HepG2 (cell line): ENCODE data around the gene PPP1R18. TPM values are rescaled to one million over a fixed set of nuclear protein-coding genes. Genes with fewer than 3 reads are reported as not detected.

ENCODE experiments used
- AGO1 ChIP-seq: fragments of 200-400 bp; formaldehyde crosslinking; IDR thresholded peaks from 2 replicates; pipeline ENCODE4 v1.6.1; 2017; ENCODE audit warnings: mild to moderate bottlenecking, low read depth, low read length, moderate library complexity; ENCODE audit not compliant: poor library complexity, severe bottlenecking
- BATF2 ChIP-seq: sonication (generic); formaldehyde crosslinking; IDR thresholded peaks from 2 replicates; pipeline ENCODE4 v1.8.0; 2022; ENCODE audit warnings: mild to moderate bottlenecking, missing genetic modification reagents, moderate library complexity
- CBX2 ChIP-seq, 2 experiments: fragments of 200-600 bp in 1 of 2; sonication (generic); formaldehyde crosslinking in 1 of 2; IDR thresholded peaks; 2 replicates each; pipeline versions ENCODE4 v1.7.0 to v1.8.1; 2018 to 2022; ENCODE audit warnings: low read depth in 2 of 2, low read length in 1 of 2, mild to moderate bottlenecking in 1 of 2, missing genetic modification reagents in 1 of 2
- EZH2 ChIP-seq: conservative IDR thresholded peaks from 2 replicates; pipeline ENCODE4 v1.6.1; 2012; ENCODE audit warnings: mild to moderate bottlenecking, low read depth, low read length, moderate library complexity
- FOSL1 ChIP-seq: sonication (generic); formaldehyde crosslinking; IDR thresholded peaks from 2 replicates; pipeline ENCODE4 v1.9.0; 2021; ENCODE audit warnings: missing genetic modification reagents, borderline replicate concordance
- HCFC1 ChIP-seq: fragments of 150-350 bp; IDR thresholded peaks from 2 replicates; pipeline ENCODE4 v1.6.1; 2014; ENCODE audit warnings: low read depth, low read length
- NFKBIZ ChIP-seq: IDR thresholded peaks from 2 replicates; pipeline ENCODE4 v1.6.1; 2018; ENCODE audit warnings: missing genetic modification reagents, missing compliant biosample characterization
- PHF21A ChIP-seq: sonication (generic); formaldehyde crosslinking; IDR thresholded peaks from 2 replicates; pipeline ENCODE4 v1.5.0; 2020; ENCODE audit warnings: mild to moderate bottlenecking, missing genetic modification reagents
- RNF2 ChIP-seq: fragments of 450-650 bp; conservative IDR thresholded peaks from 2 replicates; pipeline ENCODE4 v1.6.1; 2016; ENCODE audit warnings: low read depth
- SALL2 ChIP-seq: sonication (generic); formaldehyde crosslinking; IDR thresholded peaks from 2 replicates; pipeline ENCODE4 v1.8.1; 2023; ENCODE audit warnings: mild to moderate bottlenecking, missing genetic modification reagents, inconsistent platforms
- SPEN ChIP-seq: sonication (generic); formaldehyde crosslinking; IDR thresholded peaks from 2 replicates; pipeline ENCODE4 v1.5.1; 2020; ENCODE audit warnings: low read depth, mild to moderate bottlenecking, missing genetic modification reagents
- TMF1 ChIP-seq: sonication (generic); formaldehyde crosslinking; IDR thresholded peaks from 2 replicates; pipeline ENCODE4 v1.8.1; 2022; ENCODE audit warnings: low read depth, missing genetic modification reagents
- TRIM22 ChIP-seq: fragments of 450-650 bp; IDR thresholded peaks from 2 replicates; pipeline ENCODE4 v1.6.1; 2017
- ZFP1 ChIP-seq: IDR thresholded peaks from 2 replicates; pipeline ENCODE4 v1.6.1; 2016
- ZFYVE20 ChIP-seq: sonication (generic); formaldehyde crosslinking; IDR thresholded peaks from 2 replicates; pipeline ENCODE4 v1.8.0; 2023; ENCODE audit warnings: low read depth, mild to moderate bottlenecking, moderate library complexity, missing genetic modification reagents, borderline replicate concordance
- ZNF10 ChIP-seq: sonication (generic); formaldehyde crosslinking; IDR thresholded peaks from 2 replicates; pipeline ENCODE4 v1.4.0; 2020; ENCODE audit warnings: mild to moderate bottlenecking, low read depth, missing genetic modification reagents, borderline replicate concordance
- ZNF24 ChIP-seq: fragments of 450-650 bp; IDR thresholded peaks from 2 replicates; pipeline ENCODE4 v1.6.1; 2017; ENCODE audit warnings: antibody characterized with exemption, mild to moderate bottlenecking
- ZNF292 ChIP-seq: sonication (generic); formaldehyde crosslinking; IDR thresholded peaks from 2 replicates; pipeline ENCODE4 v1.8.1; 2022; ENCODE audit warnings: mild to moderate bottlenecking, low read depth, missing genetic modification reagents, borderline replicate concordance
- ZNF326 ChIP-seq: sonication (generic); formaldehyde crosslinking; IDR thresholded peaks from 2 replicates; pipeline ENCODE4 v1.4.0; 2020; ENCODE audit warnings: missing genetic modification reagents, borderline replicate concordance
- ZNF33B ChIP-seq: sonication (generic); formaldehyde crosslinking; IDR thresholded peaks from 2 replicates; pipeline ENCODE4 v1.5.1; 2020; ENCODE audit warnings: mild to moderate bottlenecking, missing genetic modification reagents
- ZNF83 ChIP-seq: sonication (generic); formaldehyde crosslinking; IDR thresholded peaks from 2 replicates; pipeline ENCODE4 v1.4.0; 2020; ENCODE audit warnings: missing genetic modification reagents, mild to moderate bottlenecking, borderline replicate concordance
- polyA plus RNA-seq, 8 experiments: library from polyadenylated mRNA; depleted of rRNA in 3 of 8; stranded (reverse) in 7 of 8; unstranded in 1 of 8; fragments of >200 nt; fragmentation: Illumina TruSeq in 4 of 8; extraction: Trizol in 4 of 8; gene quantifications; 2 replicates each; pipeline versions ENCODE4 v1.2.1 to v1.2.3, GENCODE V29; 2011 to 2016; ENCODE audit warnings: low read depth in 4 of 8, missing spikeins in 1 of 8, mixed read lengths in 1 of 8; ENCODE audit not compliant: insufficient read depth in 1 of 8
- total RNA-seq, 5 experiments: library from RNA; depleted of rRNA; stranded (reverse); fragments of >200 nt; fragmentation: Illumina TruSeq; extraction: Trizol; gene quantifications; 2 replicates each; pipeline ENCODE4 v1.2.3, GENCODE V29; 2016; ENCODE audit warnings: low read depth in 1 of 5
- TF ChIP-seq, protein P1 (sequence below): sonication (generic); formaldehyde crosslinking; IDR thresholded peaks from 2 replicates; pipeline ENCODE4 v1.4.0; 2020; ENCODE audit warnings: missing genetic modification reagents, mild to moderate bottlenecking, borderline replicate concordance
- TF ChIP-seq, protein P2 (sequence below): sonication (generic); formaldehyde crosslinking; IDR thresholded peaks from 2 replicates; pipeline ENCODE4 v1.5.1; 2020; ENCODE audit warnings: missing genetic modification reagents, mild to moderate bottlenecking, borderline replicate concordance
- TF ChIP-seq, protein P3 (sequence below): IDR thresholded peaks from 2 replicates; pipeline ENCODE4 v1.6.1; 2018; ENCODE audit warnings: missing genetic modification reagents

Gene PPP1R18
- total and polyA plus RNA-seq, 2 of the 13 experiments (the other 11 are each of a cell fraction or from before 2014, with no cell fraction given) = 4.9 to 9.2 TPM

- TF ChIP-seq ZNF292 (no peak), ZNF24 (no peak), BATF2 (0 out of 2 replicates have a peak, but pooled peaks have one; percentile 28), TMF1 (CRISPR knock-in tag) (no peak), HCFC1 (no peak), NFKBIZ (peak; percentile 49; the same call in 1 of the 2 replicates), AGO1 (no peak), ZNF83 (CRISPR knock-in tag) (no peak), TRIM22 (no peak), FOSL1 (no peak), CBX2 (IDR thresholded peaks at IDR 0.05; ENCODE audit: low read depth, low read length) (no peak), CBX2 (CRISPR knock-in tag; IDR thresholded peaks at IDR 0.05; ENCODE audit: low read depth) (no peak), SPEN (no peak), PHF21A (CRISPR knock-in tag) (no peak), EZH2 (no peak), ZNF326 (CRISPR knock-in tag) (peak; percentile 40; the same call in 1 of the 2 replicates), ZFP1 (CRISPR knock-in tag) (no peak), ZFYVE20 (CRISPR knock-in tag) (no peak), ZNF10 (no peak), SALL2 (no peak; the same call in 1 of the 2 replicates), ZNF33B (CRISPR knock-in tag) (no peak), RNF2 (no peak)
- TF ChIP-seq, protein P1, sequence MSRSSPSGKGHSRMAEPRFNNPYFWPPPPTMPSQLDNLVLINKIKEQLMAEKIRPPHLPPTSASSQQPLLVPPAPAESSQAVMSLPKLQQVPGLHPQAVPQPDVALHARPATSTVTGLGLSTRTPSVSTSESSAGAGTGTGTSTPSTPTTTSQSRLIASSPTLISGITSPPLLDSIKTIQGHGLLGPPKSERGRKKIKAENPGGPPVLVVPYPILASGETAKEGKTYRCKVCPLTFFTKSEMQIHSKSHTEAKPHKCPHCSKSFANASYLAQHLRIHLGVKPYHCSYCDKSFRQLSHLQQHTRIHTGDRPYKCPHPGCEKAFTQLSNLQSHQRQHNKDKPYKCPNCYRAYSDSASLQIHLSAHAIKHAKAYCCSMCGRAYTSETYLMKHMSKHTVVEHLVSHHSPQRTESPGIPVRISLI (CRISPR knock-in tag) = 0 out of 2 replicates have a peak, but pooled peaks have one; percentile 13
- TF ChIP-seq, protein P2, sequence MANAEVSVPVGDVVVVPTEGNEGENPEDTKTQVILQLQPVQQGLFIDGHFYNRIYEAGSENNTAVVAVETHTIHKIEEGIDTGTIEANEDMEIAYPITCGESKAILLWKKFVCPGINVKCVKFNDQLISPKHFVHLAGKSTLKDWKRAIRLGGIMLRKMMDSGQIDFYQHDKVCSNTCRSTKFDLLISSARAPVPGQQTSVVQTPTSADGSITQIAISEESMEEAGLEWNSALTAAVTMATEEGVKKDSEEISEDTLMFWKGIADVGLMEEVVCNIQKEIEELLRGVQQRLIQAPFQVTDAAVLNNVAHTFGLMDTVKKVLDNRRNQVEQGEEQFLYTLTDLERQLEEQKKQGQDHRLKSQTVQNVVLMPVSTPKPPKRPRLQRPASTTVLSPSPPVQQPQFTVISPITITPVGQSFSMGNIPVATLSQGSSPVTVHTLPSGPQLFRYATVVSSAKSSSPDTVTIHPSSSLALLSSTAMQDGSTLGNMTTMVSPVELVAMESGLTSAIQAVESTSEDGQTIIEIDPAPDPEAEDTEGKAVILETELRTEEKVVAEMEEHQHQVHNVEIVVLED (CRISPR knock-in tag) = no peak
- TF ChIP-seq, protein P3, sequence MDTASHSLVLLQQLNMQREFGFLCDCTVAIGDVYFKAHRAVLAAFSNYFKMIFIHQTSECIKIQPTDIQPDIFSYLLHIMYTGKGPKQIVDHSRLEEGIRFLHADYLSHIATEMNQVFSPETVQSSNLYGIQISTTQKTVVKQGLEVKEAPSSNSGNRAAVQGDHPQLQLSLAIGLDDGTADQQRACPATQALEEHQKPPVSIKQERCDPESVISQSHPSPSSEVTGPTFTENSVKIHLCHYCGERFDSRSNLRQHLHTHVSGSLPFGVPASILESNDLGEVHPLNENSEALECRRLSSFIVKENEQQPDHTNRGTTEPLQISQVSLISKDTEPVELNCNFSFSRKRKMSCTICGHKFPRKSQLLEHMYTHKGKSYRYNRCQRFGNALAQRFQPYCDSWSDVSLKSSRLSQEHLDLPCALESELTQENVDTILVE = no peak; the same call in 1 of the 2 replicates
These were observed 36.1 kb upstream of the PPP1R18 start (continued) for GRCh38 chr6:30722280-30723112.
